Measurements from ENCODE around the gene CDK19. TPM values are rescaled to one million over a fixed set of nuclear protein-coding genes. Genes with fewer than 3 reads are reported as not detected.

The CDK19 gene
- total RNA-seq, 1 donor from 2014 or later = 34.4 TPM

DNA sequence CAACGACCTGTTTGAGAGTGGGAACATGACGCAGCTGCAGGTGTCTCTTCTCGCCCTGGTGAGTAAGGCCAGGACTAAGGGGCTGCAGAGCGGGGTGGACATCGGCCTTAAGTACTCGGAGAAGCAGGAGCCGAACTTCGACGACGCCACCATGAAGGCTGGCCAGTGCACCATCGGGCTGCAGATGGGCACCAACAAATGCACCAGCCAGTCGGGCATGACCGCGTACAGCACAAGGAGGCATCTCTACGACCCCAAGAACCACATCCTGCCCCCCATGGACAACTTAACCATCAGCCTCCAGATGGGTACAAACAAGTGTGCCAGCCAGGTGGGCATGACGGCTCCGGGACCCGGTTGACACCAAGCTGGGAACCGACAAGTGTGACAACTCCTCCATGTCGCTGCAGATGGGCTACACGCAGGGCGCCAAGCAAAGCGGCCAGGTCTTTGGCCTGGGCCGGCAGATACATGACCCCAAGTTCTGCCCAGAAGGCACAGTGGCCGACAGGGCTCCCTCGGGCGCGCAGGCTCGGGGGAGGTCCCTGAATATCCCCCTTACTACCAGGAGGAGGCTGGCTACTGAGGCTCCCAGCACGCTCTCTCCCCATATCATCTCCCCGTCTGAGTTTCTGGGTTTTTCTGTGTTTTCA is 43.4 kb upstream of the CDK19 start:
- Histone ChIP-seq H3K4me3 (no peak overlapping the region), H4K20me1 (ENCODE audit: low read depth) (no peaks in the 10 kb centered on the region), H2AFZ (replicated peaks) (no peak overlapping the region), H3K4me2 (no peak overlapping the region), H3K4me1 (no peaks in the 10 kb centered on the region), H3K9ac (no peak overlapping the region), H3F3A (ENCODE audit: low read depth) (no peaks in the 10 kb centered on the region), H3K27me3 (no peaks in the 10 kb centered on the region), H3K27ac (no peak overlapping the region), H3K79me2 (ENCODE audit: low read depth) (no peaks in the 10 kb centered on the region), H3K9me3 (ENCODE audit: low read depth) (no peaks in the 10 kb centered on the region), H3K36me3 (no peaks in the 10 kb centered on the region)
- H3K27me3 Mint-ChIP-seq (ENCODE audit: insufficient read depth, low read depth) = peaks cover 2% of the 10 kb centered on the region
- DNase-seq (ENCODE audit: low spot score) = no peak
- no peaks in the 10 kb centered on the region for H3K36me3 Mint-ChIP-seq
- H3K4me3 Mint-ChIP-seq = no peak overlapping the region
- H3K4me1 Mint-ChIP-seq = no peaks in the 10 kb centered on the region
- TF ChIP-seq EZH2 (IDR thresholded peaks at IDR 0.05) (no peak), EZH2phosphoT487 (IDR thresholded peaks at IDR 0.05) (no peak)
- no peak overlapping the region for H3K27ac Mint-ChIP-seq
- H3K9me3 Mint-ChIP-seq = no peaks in the 10 kb centered on the region

DNA sequence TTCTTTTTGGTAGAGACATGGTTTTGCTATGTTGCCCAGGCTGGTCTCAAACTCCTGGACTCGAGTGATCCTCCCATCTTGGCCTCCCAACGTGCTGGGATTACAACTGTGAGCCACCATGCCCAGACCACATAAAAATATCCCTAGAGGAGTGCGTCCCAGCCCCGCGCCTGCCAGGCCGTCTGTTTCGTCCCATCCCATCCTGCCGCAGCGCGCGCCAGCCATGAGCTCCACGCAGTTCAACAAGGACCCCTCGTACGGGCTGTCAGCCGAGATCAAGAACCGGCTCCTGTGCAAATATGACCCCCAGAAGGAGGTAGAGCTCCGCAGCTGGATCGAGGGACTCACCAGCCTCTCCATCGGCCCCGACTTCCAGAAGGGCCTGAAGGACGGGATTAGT is 42.7 kb upstream of the CDK19 start:
- Histone ChIP-seq H3K4me3 (no peak overlapping the region), H3K36me3 (no peaks in the 10 kb centered on the region), H3K27me3 (no peaks in the 10 kb centered on the region), H3K9me3 (ENCODE audit: low read depth) (no peaks in the 10 kb centered on the region), H2AFZ (replicated peaks) (no peak overlapping the region), H3K4me1 (no peaks in the 10 kb centered on the region), H4K20me1 (ENCODE audit: low read depth) (no peaks in the 10 kb centered on the region), H3K9ac (no peak overlapping the region), H3F3A (ENCODE audit: low read depth) (no peaks in the 10 kb centered on the region), H3K4me2 (no peak overlapping the region), H3K27ac (no peak overlapping the region), H3K79me2 (ENCODE audit: low read depth) (no peaks in the 10 kb centered on the region)
- Mint-ChIP-seq H3K4me1 (no peaks in the 10 kb centered on the region), H3K27me3 (ENCODE audit: insufficient read depth, low read depth) (peaks cover 2% of the 10 kb centered on the region), H3K27ac (no peak overlapping the region), H3K4me3 (no peak overlapping the region), H3K36me3 (no peaks in the 10 kb centered on the region), H3K9me3 (no peaks in the 10 kb centered on the region)
- DNase-seq (ENCODE audit: low spot score) = no peak
- TF ChIP-seq EZH2phosphoT487 (IDR thresholded peaks at IDR 0.05) (no peak), EZH2 (IDR thresholded peaks at IDR 0.05) (no peak)
- TF ChIP-seq, protein P1, sequence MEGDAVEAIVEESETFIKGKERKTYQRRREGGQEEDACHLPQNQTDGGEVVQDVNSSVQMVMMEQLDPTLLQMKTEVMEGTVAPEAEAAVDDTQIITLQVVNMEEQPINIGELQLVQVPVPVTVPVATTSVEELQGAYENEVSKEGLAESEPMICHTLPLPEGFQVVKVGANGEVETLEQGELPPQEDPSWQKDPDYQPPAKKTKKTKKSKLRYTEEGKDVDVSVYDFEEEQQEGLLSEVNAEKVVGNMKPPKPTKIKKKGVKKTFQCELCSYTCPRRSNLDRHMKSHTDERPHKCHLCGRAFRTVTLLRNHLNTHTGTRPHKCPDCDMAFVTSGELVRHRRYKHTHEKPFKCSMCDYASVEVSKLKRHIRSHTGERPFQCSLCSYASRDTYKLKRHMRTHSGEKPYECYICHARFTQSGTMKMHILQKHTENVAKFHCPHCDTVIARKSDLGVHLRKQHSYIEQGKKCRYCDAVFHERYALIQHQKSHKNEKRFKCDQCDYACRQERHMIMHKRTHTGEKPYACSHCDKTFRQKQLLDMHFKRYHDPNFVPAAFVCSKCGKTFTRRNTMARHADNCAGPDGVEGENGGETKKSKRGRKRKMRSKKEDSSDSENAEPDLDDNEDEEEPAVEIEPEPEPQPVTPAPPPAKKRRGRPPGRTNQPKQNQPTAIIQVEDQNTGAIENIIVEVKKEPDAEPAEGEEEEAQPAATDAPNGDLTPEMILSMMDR (IDR thresholded peaks at IDR 0.05) = no peak

DNA sequence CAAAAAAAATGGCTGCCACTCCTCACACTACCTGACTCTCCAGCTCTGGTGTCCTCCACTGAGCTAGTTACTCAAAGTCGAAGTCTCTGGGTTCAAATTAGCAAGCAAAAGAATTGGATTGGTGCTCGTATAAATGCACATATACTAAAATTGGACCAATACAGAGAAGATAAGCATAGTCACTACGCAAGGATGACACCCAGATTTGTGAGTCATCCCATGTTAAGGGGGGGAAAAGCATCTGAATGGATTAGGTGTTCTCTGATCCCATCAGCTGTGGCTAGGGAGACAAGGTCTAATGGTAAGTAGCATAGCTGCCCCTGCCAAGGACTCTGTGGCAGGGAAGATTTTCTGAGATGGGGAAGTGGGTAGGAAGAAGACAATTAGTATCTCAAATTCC is 41.0 kb upstream of the CDK19 start:
- no peaks in the 10 kb centered on the region for H3K79me2 ChIP-seq (ENCODE audit: low read depth)
- no peak for TF ChIP-seq EZH2 (IDR thresholded peaks at IDR 0.05)
- TF ChIP-seq EZH2phosphoT487 (IDR thresholded peaks at IDR 0.05) = no peak
- TF ChIP-seq, protein P1 (IDR thresholded peaks at IDR 0.05) = no peak
- H4K20me1 ChIP-seq (ENCODE audit: low read depth) = no peaks in the 10 kb centered on the region
- H3K9me3 ChIP-seq (ENCODE audit: low read depth) = no peaks in the 10 kb centered on the region
- Mint-ChIP-seq H3K36me3 (no peaks in the 10 kb centered on the region), H3K4me3 (no peak overlapping the region), H3K27ac (no peak overlapping the region), H3K4me1 (no peaks in the 10 kb centered on the region), H3K9me3 (no peaks in the 10 kb centered on the region), H3K27me3 (ENCODE audit: insufficient read depth, low read depth) (peaks cover 2% of the 10 kb centered on the region)
- H3F3A ChIP-seq (ENCODE audit: low read depth) = no peaks in the 10 kb centered on the region
- no peaks in the 10 kb centered on the region for H3K4me1 ChIP-seq
- H3K27me3 ChIP-seq = no peaks in the 10 kb centered on the region
- no peak overlapping the region for H3K4me2 ChIP-seq
- no peak overlapping the region for H3K4me3 ChIP-seq
- H3K9ac ChIP-seq = no peak overlapping the region
- no peak for DNase-seq (ENCODE audit: low spot score)
- no peaks in the 10 kb centered on the region for H3K36me3 ChIP-seq
- no peak overlapping the region for H3K27ac ChIP-seq
- H2AFZ ChIP-seq (replicated peaks) = no peak overlapping the region

DNA sequence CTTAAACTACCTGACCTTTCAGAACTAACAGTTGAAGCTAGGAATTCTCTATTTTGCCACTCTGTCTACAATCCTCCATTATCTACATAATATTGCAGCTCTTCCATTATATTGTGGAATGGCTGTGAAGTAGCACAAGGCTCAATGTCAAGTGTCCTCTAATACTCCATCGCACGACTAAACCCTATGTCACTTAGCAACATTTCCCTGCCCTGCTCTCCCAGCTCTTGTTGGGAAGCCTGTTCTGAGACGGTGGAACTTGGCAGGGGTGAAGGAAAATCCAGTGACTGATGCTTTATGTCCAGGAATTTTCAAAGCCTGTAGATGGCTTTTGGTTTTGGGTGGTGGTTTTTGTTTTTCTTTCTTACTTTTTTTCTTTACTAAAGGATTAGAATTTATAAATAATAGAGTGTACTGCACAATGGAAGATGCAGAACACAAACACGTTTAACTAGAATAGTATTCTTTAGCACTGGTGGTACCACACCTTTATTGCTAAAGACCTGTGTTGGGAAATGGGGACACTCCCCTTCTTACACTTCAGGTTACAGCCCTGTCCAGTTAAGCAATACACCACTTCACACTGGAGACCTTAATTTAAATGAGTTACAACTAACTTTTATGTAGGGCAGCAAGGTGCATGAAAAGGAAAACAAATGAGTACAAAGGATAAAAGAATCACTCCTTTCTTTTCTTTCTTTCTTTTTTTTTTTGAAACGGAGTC is 38.6 kb upstream of the CDK19 start:
- H3K9me3 Mint-ChIP-seq = no peaks in the 10 kb centered on the region
- no peaks in the 10 kb centered on the region for H3K27me3 ChIP-seq
- no peak overlapping the region for H3K4me2 ChIP-seq
- no peaks in the 10 kb centered on the region for H3K4me1 Mint-ChIP-seq
- H3K4me3 ChIP-seq = no peak overlapping the region
- peaks cover 2% of the 10 kb centered on the region for H3K27me3 Mint-ChIP-seq (ENCODE audit: insufficient read depth, low read depth)
- no peaks in the 10 kb centered on the region for H3K36me3 ChIP-seq
- DNase-seq (ENCODE audit: low spot score) = no peak
- no peak overlapping the region for H3K9ac ChIP-seq
- H3K4me3 Mint-ChIP-seq = no peak overlapping the region
- H4K20me1 ChIP-seq (ENCODE audit: low read depth) = no peaks in the 10 kb centered on the region
- H2AFZ ChIP-seq (replicated peaks) = no peak overlapping the region
- TF ChIP-seq, protein P1 (IDR thresholded peaks at IDR 0.05) = no peak
- TF ChIP-seq EZH2 (IDR thresholded peaks at IDR 0.05) (no peak), EZH2phosphoT487 (IDR thresholded peaks at IDR 0.05) (no peak)
- no peak overlapping the region for H3K27ac ChIP-seq
- no peaks in the 10 kb centered on the region for H3K4me1 ChIP-seq
- H3K9me3 ChIP-seq (ENCODE audit: low read depth) = no peaks in the 10 kb centered on the region
- H3K36me3 Mint-ChIP-seq = no peaks in the 10 kb centered on the region
- H3K79me2 ChIP-seq (ENCODE audit: low read depth) = no peaks in the 10 kb centered on the region
- no peaks in the 10 kb centered on the region for H3F3A ChIP-seq (ENCODE audit: low read depth)
- no peak overlapping the region for H3K27ac Mint-ChIP-seq
